Measurements from ENCODE around the gene PDE6H.

PDE6H gene

DNA sequence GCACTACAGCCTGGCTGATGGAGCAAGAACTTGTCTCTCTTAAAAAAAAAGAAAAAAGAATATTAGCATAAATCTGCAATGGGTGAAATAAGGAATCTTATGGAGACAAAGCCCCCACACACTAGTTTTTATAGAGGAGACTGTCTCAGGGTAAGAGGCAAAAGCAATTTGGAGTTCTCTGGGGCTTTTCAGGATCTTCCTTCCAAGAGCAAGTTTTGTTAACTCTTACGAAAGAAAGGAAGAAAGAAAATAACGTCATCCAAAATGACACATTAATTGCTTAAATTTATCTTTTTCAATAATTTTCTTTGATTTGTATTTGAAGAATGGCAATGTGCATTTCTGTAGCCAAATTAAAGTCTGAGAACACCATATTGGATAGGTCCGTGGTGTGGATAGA is 3.8 kb downstream of the PDE6H start:
- H3K4me3 ChIP-seq (replicated peaks; ENCODE audit: low read depth, low read length) = no peak overlapping the region
- DNase-seq (ENCODE audit: extremely low read depth, low read depth) = no peak
- TF ChIP-seq, protein P1, sequence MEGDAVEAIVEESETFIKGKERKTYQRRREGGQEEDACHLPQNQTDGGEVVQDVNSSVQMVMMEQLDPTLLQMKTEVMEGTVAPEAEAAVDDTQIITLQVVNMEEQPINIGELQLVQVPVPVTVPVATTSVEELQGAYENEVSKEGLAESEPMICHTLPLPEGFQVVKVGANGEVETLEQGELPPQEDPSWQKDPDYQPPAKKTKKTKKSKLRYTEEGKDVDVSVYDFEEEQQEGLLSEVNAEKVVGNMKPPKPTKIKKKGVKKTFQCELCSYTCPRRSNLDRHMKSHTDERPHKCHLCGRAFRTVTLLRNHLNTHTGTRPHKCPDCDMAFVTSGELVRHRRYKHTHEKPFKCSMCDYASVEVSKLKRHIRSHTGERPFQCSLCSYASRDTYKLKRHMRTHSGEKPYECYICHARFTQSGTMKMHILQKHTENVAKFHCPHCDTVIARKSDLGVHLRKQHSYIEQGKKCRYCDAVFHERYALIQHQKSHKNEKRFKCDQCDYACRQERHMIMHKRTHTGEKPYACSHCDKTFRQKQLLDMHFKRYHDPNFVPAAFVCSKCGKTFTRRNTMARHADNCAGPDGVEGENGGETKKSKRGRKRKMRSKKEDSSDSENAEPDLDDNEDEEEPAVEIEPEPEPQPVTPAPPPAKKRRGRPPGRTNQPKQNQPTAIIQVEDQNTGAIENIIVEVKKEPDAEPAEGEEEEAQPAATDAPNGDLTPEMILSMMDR (IDR thresholded peaks at IDR 0.05; ENCODE audit: low read depth, low read length, missing control alignments) = no peak

DNA sequence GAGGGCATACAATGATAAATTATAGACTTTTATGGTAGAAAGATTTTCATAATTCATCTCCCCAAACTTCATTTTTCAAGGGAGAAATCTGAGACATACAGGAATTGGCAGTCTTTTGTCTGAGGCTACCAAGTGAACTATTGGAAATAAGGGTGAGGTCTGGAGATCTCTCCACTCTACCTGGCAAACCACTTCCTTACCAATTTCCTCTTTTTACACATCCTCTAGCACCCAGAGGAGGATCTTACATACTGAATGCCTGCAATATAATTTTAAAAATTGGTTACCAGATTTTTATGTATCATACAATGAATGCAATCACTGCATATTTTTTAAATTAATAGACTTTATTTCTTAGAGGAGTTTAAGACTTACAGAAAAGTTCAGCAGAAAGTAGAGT is 6.6 kb downstream of the PDE6H start:
- TF ChIP-seq, protein P1 (IDR thresholded peaks at IDR 0.05; ENCODE audit: low read depth, low read length, missing control alignments) = no peak
- no peak for DNase-seq (ENCODE audit: extremely low read depth, low read depth)
- H3K4me3 ChIP-seq (replicated peaks; ENCODE audit: low read depth, low read length) = no peak overlapping the region

DNA sequence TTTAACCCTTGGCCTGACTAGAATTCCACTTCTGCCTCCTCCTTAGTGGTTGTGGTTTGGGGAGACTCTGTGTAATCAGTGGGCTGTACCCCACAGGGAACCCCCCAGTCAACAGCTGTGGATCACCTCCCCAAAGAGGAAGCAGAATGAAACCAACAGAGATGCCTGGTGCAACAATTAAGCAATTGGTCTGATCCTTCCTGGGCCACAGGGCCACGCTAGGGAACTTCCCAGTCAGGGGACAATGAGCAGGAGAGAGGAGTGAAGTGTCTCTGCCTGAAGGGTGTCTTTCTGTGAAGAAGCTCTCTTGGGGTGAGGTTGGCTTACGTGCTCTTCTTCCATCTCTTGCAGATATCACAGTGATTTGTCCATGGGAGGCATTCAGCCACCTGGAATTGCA is 8.2 kb downstream of the PDE6H start:
- TF ChIP-seq, protein P1 (IDR thresholded peaks at IDR 0.05; ENCODE audit: low read depth, low read length, missing control alignments) = no peak
- DNase-seq (ENCODE audit: extremely low read depth, low read depth) = no peak
- no peak overlapping the region for H3K4me3 ChIP-seq (replicated peaks; ENCODE audit: low read depth, low read length)

DNA sequence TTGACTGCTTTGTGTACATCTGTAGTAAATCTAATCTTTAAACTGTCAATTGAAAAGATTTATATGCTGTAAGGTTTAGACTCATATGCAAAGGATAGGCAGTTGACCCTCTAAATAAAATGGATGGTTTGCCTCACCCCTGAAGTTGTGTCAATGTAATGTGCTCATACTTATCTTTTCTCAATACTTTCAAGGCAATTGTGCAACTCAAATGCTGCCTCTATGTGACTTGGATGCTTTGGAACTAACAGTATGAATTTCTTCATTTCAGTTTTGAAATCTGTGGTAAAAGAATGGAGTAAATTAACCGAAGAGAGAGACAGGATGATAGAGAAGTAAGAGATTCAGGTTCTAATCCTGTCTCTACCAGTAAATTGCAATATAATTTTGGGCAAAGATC is 9.7 kb downstream of the PDE6H start:
- H3K4me3 ChIP-seq (replicated peaks; ENCODE audit: low read depth, low read length) = no peak overlapping the region
- no peak for DNase-seq (ENCODE audit: extremely low read depth, low read depth)
- TF ChIP-seq, protein P1 (IDR thresholded peaks at IDR 0.05; ENCODE audit: low read depth, low read length, missing control alignments) = no peak

DNA sequence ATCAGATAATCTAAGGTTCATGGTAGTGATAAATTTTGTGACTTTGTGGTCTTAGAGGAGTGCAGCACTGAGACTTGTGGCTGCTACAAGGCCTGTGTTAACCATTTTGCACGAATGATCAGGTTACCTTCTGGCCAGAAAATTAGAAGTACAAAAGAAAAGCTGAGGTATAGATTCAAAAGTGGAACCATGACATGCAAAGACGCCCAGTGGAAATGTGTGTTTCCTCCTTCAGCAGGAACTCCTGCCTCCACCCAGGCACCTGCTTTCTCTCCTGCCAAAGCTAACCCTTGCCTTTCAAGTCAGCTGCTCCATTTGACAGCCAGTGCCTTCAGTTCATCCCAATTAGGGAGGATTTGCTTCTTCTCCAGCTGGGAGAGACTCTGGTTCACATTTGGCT is 10.1 kb downstream of the PDE6H start:
- DNase-seq (ENCODE audit: extremely low read depth, low read depth) = no peak
- TF ChIP-seq, protein P1 (IDR thresholded peaks at IDR 0.05; ENCODE audit: low read depth, low read length, missing control alignments) = no peak

DNA sequence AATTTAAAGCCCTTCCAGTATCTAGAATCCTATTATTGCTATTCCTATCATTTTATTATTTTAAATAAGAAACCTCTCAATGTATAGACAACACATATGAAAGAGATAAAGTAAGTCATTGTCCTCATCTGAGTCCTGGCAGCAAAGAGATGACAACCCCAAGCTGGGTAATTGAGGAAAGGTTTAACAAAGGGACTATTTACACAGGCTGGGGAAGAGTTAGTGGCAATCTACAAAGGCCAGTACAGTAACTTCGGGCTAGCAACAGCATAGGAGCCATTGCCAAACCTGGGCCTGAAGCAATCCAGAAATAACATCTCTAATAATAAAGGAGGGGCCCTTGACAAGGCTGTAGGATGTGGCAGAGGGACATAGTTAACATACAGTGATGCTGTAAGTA is 11.2 kb downstream of the PDE6H start:
- H3K4me3 ChIP-seq (replicated peaks; ENCODE audit: low read depth, low read length) = no peak overlapping the region
- DNase-seq (ENCODE audit: extremely low read depth, low read depth) = no peak
- TF ChIP-seq, protein P1 (IDR thresholded peaks at IDR 0.05; ENCODE audit: low read depth, low read length, missing control alignments) = no peak

More for the DNA sequence above, 10.1 kb downstream of the PDE6H start:
- H3K4me3 ChIP-seq (replicated peaks; ENCODE audit: low read depth, low read length) = no peak overlapping the region

DNA sequence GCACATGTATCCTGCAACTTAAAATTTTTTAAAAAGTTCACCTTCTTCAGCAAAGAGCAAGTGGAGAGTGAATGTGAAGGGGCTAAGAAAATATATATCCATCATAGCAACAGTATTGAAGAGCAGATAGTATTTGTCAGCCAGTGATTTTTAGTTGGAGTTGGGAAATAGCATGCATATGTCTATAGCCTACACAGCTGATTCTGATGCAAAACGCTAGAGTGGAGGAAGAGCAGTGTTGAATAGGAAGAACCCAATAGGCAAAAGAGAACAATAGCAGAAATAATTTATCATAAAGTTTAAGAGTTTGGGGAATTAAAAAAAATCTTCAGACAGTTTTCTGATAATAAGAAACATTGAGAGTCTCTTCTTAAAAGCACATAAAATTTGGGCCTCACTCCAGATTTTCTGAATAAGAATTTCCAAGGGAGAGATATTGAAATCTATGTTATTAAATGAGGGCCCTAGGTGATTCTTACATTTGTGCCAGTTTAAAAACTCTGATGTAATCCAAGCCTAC is 12.0 kb downstream of the PDE6H start:
- no peak for DNase-seq (ENCODE audit: extremely low read depth, low read depth)
- TF ChIP-seq, protein P1 (IDR thresholded peaks at IDR 0.05; ENCODE audit: low read depth, low read length, missing control alignments) = no peak
- H3K4me3 ChIP-seq (replicated peaks; ENCODE audit: low read depth, low read length) = no peak overlapping the region
